Mesodermal cell (in vitro differentiated cells): ENCODE data around the gene TMEM80.
"Not testable (repeated sequence)": the region's sequence is repeated elsewhere in the genome, so short reads cannot be mapped to it uniquely, and the experiment has no call there.

Source experiments
- H3K27ac ChIP-seq: 2 replicates; pipeline ENCODE4 v1.7.0; 2013; ENCODE audit warnings: mild to moderate bottlenecking, low read depth, low read length, moderate library complexity; ENCODE audit not compliant: severe bottlenecking
- H3K36me3 ChIP-seq: 2 replicates; pipeline ENCODE4 v1.7.1; 2013; ENCODE audit warnings: mild to moderate bottlenecking, low read length, moderate library complexity; ENCODE audit not compliant: control insufficient read depth, insufficient read depth
- H3K4me1 ChIP-seq: one replicate; pipeline ENCODE4 v1.7.1; 2013; ENCODE audit warnings: mild to moderate bottlenecking, low read length; ENCODE audit not compliant: insufficient read depth, control insufficient read depth, poor library complexity, severe bottlenecking
- H3K4me3 ChIP-seq: 2 replicates; pipeline ENCODE4 v1.7.0; 2013; ENCODE audit warnings: low read length, control low read depth, mild to moderate bottlenecking; ENCODE audit not compliant: insufficient read depth, poor library complexity, severe bottlenecking; ENCODE audit errors: extremely low read depth
- H3K9me3 ChIP-seq: 2 replicates; pipeline ENCODE4 v1.7.1; 2013; ENCODE audit warnings: mild to moderate bottlenecking, low read length, moderate library complexity; ENCODE audit not compliant: control insufficient read depth
- WGBS, 2 experiments: methylation state at CpG; one replicate each; pipeline ENCODE4 v1.1.5; 2013; ENCODE audit warnings: missing lambda C conversion rate in 2 of 2; ENCODE audit not compliant: insufficient coverage in 2 of 2; 5-methylcytosine and 5-hydroxymethylcytosine counted together

The TMEM80 gene

GRCh38 chr11:734541-734940, 38.9 kb downstream of the TMEM80 start:
- WGBS, 2 experiments: 100% methylated on average over 6 to 8 of the region's 26 CpGs
- not testable (repeated sequence) for H3K9me3 ChIP-seq, H3K27ac ChIP-seq, H3K36me3 ChIP-seq, H3K4me1 ChIP-seq, H3K4me3 ChIP-seq

GRCh38 chr11:737366-737765, 41.8 kb downstream of the TMEM80 start:
- no peak overlapping the region for H3K4me3 ChIP-seq
- H3K36me3 ChIP-seq: no peaks in the 10 kb centered on the region
- H3K27ac ChIP-seq: no peak overlapping the region
- no peaks in the 10 kb centered on the region for H3K9me3 ChIP-seq
- WGBS, 2 experiments: 86 to 94% methylated on average over 7 to 10 of the region's 11 CpGs
- H3K4me1 ChIP-seq: peaks cover 4% of the 10 kb centered on the region

- 80 to 89% methylated on average over 10 of the region's 10 CpGs for WGBS, 2 experiments
- H3K4me3 ChIP-seq, H3K27ac ChIP-seq, H3K4me1 ChIP-seq, H3K36me3 ChIP-seq, H3K9me3 ChIP-seq: not testable (repeated sequence)
These were observed 42.3 kb downstream of the TMEM80 start for GRCh38 chr11:737899-738298.

- no peak overlapping the region for H3K4me3 ChIP-seq
- H3K9me3 ChIP-seq: no peaks in the 10 kb centered on the region
- H3K4me1 ChIP-seq: peaks cover 4% of the 10 kb centered on the region
- H3K27ac ChIP-seq: no peak overlapping the region
- H3K36me3 ChIP-seq: no peaks in the 10 kb centered on the region
- 93% methylated on average over 3 of the region's 3 CpGs; no CpG with 5 or more reads in 1 of the 2 experiments for WGBS, 2 experiments
These were observed 46.5 kb downstream of the TMEM80 start for GRCh38 chr11:742156-742546.

- no peak overlapping the region for H3K27ac ChIP-seq
- no peaks in the 10 kb centered on the region for H3K9me3 ChIP-seq
- no CpG with 5 or more reads among the region's 4 CpGs for WGBS, 2 experiments
- H3K4me1 ChIP-seq: peaks cover 4% of the 10 kb centered on the region
- no peaks in the 10 kb centered on the region for H3K36me3 ChIP-seq
- H3K4me3 ChIP-seq: no peak overlapping the region
These were observed 47.1 kb downstream of the TMEM80 start for GRCh38 chr11:742571-743201.

- no peaks in the 10 kb centered on the region for H3K4me1 ChIP-seq
- H3K4me3 ChIP-seq: no peak overlapping the region
- H3K27ac ChIP-seq: no peak overlapping the region
- no CpG with 5 or more reads among the region's 1 CpG for WGBS, 2 experiments
- peaks cover 6% of the 10 kb centered on the region for H3K36me3 ChIP-seq
- no peaks in the 10 kb centered on the region for H3K9me3 ChIP-seq
These were observed 49.8 kb downstream of the TMEM80 start for GRCh38 chr11:745428-745827.

GRCh38 chr11:746289-747157, 50.9 kb downstream of the TMEM80 start:
- WGBS, 2 experiments: 28 to 33% methylated on average over 39 to 46 of the region's 46 CpGs
- Histone ChIP-seq H3K4me1 (no peaks in the 10 kb centered on the region), H3K36me3 (peaks cover 6% of the 10 kb centered on the region), H3K9me3 (no peaks in the 10 kb centered on the region), H3K27ac (peak overlapping the region; percentile 29), H3K4me3 (peak overlapping the region; percentile 90)

GRCh38 chr11:747158-748006, 51.8 kb downstream of the TMEM80 start, which contains the start of gene TALDO1:
Gene TALDO1 (plus strand): TSS chr11:747464. CDS start chr11:747482, 18 bp downstream.
- Histone ChIP-seq H3K9me3 (no peaks in the 10 kb centered on the region), H3K4me1 (no peaks in the 10 kb centered on the region), H3K27ac (peak within 1 kb of the TSS; percentile 57), H3K4me3 (peak within 1 kb of the TSS; percentile 90), H3K36me3 (peaks cover 14% of the 10 kb centered on the region)
- WGBS, 2 experiments: 0 to 1% methylated on average over 95 to 103 of the region's 112 CpGs

GRCh38 chr11:748007-748359, 52.4 kb downstream of the TMEM80 start:
- 5 to 12% methylated on average over 15 to 17 of the region's 18 CpGs for whole genome bisulfite sequencing, 2 experiments
- Histone ChIP-seq H3K4me3 (peak overlapping the region; percentile 90), H3K36me3 (peaks cover 20% of the 10 kb centered on the region), H3K9me3 (no peaks in the 10 kb centered on the region), H3K27ac (peak overlapping the region; percentile 57), H3K4me1 (no peaks in the 10 kb centered on the region)

- Histone ChIP-seq H3K4me1 (no peaks in the 10 kb centered on the region), H3K27ac (no peak overlapping the region), H3K36me3 (peaks cover 21% of the 10 kb centered on the region), H3K4me3 (no peak overlapping the region), H3K9me3 (no peaks in the 10 kb centered on the region)
- WGBS, 2 experiments: 94 to 100% methylated on average over 2 of the region's 2 CpGs
These were observed 54.1 kb downstream of the TMEM80 start for GRCh38 chr11:749731-750130.
